HCT116 (cell line): ENCODE measurements around the gene CARD8.

Source experiments
- CTCF ChIP-seq, 3 experiments: fragments of 200-600 bp in 1 of 3; sonication (generic) in 1 of 3; IDR thresholded peaks in 2 of 3; conservative IDR thresholded peaks in 1 of 3; 2 replicates each; pipeline ENCODE4 v1.5.1; 2012 to 2017; ENCODE audit warnings: low read depth in 2 of 3, low read length in 2 of 3, antibody characterized with exemption in 1 of 3, borderline replicate concordance in 1 of 3, control low read depth in 1 of 3, mild to moderate bottlenecking in 1 of 3, mixed read lengths in 1 of 3, mixed run types in 1 of 3, moderate library complexity in 1 of 3; ENCODE audit not compliant: insufficient read depth in 1 of 3
- EGR1 ChIP-seq: IDR thresholded peaks from 2 replicates; pipeline ENCODE4 v1.6.1; 2012; ENCODE audit warnings: low read depth
- EZH2 ChIP-seq: fragments of 200-600 bp; sonication (generic); IDR thresholded peaks from 2 replicates; pipeline ENCODE4 v1.6.1; 2017; ENCODE audit warnings: antibody characterized with exemption, mixed run types
- EZH2phosphoT487 ChIP-seq: fragments of 200-600 bp; IDR thresholded peaks from 2 replicates; pipeline ENCODE4 v1.6.1; 2018; ENCODE audit warnings: antibody characterized with exemption, borderline replicate concordance
- POLR2A ChIP-seq: IDR thresholded peaks from 2 replicates; pipeline ENCODE4 v1.7.0; 2011; ENCODE audit warnings: borderline replicate concordance; ENCODE audit not compliant: insufficient read depth, insufficient read length; ENCODE audit errors: extremely low read depth
- POLR2AphosphoS5 ChIP-seq: IDR thresholded peaks from 2 replicates; pipeline ENCODE4 v1.6.1; 2011; ENCODE audit warnings: mild to moderate bottlenecking, low read depth, low read length, moderate library complexity
- REST ChIP-seq: IDR thresholded peaks from 2 replicates; pipeline ENCODE4 v1.6.1; 2012; ENCODE audit warnings: low read depth
- ZFX ChIP-seq: fragments of 450-650 bp; IDR thresholded peaks from 2 replicates; pipeline ENCODE4 v1.6.1; 2017
- ZNF274 ChIP-seq: fragments of 200-500 bp; sonication (Bioruptor generic); IDR thresholded peaks from 2 replicates; pipeline ENCODE4 v1.6.1; 2014; ENCODE audit warnings: mild to moderate bottlenecking, low read depth, low read length, inconsistent platforms

DNA sequence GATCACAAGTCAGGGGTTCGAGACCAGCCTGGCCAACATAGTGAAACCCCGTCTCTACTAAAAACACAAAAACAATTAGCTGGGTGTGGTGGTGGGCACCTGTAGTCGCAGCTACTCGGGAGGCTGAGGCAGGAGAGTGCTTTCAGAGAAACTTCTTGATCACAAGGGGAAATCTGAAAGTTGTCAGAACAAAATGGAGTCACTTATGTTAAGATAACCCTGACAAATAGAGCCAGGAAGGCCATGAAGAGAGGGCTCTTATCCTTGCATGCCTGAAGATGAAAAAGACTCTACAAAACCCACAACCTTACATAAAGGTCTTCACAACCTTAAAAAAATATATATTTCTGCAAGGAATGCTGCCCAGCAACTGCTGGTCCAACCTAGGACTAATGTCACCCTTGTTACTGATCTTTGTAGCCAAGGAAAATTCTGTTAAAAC lies 1.2 kb downstream of the CARD8 start:
- TF ChIP-seq CTCF (IDR thresholded peaks at IDR 0.05 in 2 of 3, conservative IDR thresholded peaks at IDR 0.05 in 1 of 3; ENCODE audit: borderline replicate concordance in 1 of 3, insufficient read depth in 1 of 3, low read depth in 2 of 3, low read length in 2 of 3) (no peak), POLR2A (no peak), EZH2phosphoT487 (no peak), ZFX (no peak), ZNF274 (no peak), EZH2 (no peak), EGR1 (no peak), REST (no peak), POLR2AphosphoS5 (no peak)
